ENCODE data around the gene ADAMTS4.
A peak's percentile ranks its signal among the peaks of the same experiment; 100 is the strongest.

Gene ADAMTS4

DNA sequence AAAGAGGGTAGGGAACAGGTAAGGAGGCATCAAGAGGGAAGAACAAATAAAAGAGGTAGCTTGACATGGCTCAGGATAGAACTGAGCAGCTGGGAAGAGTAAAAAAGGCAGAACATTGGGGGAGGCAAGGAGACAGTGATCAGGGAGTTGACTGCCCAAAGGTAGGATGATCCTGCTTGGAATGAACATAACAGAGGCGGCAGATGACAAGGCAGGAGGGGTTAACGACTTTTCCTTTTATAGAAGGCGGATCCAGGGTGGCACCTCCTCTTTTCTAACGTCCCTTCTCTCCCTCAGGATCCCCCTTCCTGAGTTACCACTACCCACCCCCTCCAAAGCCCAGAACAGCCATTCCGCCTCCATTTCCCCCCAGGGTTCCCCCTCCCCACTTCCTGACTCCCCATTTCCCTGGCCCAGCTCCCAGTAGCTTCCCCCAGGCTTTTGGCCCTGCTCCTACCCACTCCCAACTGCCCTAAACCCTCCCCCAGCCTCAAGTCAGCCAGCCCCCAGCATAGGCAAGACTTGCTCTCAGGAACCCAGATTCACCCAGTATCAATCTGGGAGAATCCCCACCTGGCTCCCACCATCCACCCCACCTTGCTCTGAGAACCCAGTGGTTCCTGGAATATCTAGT lies 769 bp upstream of the ADAMTS4 start:
- H3K27ac Mint-ChIP-seq = peak overlapping the region; percentile 7
- peaks cover 74% of the 10 kb centered on the region for H3K4me1 Mint-ChIP-seq
- DNase-seq = no peak

DNA sequence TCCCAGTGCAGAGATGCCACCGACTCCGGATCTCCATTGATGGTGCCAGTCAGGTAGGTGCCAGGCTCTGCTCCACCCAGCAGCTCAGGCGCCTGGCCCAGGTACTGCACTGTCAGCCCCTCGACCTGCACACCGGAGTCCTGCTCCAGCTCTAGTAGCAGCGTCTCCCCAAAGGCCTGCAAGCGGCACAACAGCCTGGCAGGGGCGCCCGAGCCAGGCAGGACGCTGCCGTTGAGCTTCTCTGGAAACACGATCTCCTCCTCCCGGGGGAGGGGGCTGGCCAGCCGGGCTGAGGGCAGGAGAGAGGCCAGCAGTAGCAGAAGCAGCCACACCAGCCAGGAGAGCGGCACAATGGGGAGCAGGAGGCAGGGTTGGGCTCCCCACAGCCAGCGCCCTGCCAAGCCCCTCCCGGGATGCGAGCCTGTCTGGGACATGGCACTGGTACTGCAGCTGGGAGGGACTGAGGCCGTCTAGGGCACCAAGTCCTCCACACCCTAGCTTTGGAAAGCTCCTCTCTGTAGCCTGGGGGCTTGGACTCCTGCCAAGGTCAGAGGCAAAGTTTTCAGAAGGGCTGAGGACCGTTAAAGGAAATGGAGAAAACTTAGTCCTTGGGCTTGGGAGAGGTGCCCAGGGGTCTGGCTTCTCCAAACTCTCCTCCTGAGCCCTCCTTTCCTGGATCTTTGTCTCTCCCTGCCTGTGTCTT lies 509 bp downstream of the ADAMTS4 start:
- peak overlapping the region; percentile 79 for H3K4me3 Mint-ChIP-seq
- H3K27me3 Mint-ChIP-seq (ENCODE audit: low read depth, poor library complexity) = peaks cover 3% of the 10 kb centered on the region
- H3K9me3 Mint-ChIP-seq = no peaks in the 10 kb centered on the region
- peak overlapping the region; percentile 86 for H3K27ac Mint-ChIP-seq
- peaks cover 62% of the 10 kb centered on the region for H3K4me1 Mint-ChIP-seq
- peak; percentile 78 for DNase-seq
- no peak for TF ChIP-seq CTCF (IDR thresholded peaks at IDR 0.05)
- no peaks in the 10 kb centered on the region for H3K36me3 Mint-ChIP-seq (ENCODE audit: low read depth)

More for the DNA sequence above, 769 bp upstream of the ADAMTS4 start:
- Mint-ChIP-seq H3K4me3 (peak overlapping the region; percentile 79), H3K9me3 (no peaks in the 10 kb centered on the region), H3K27me3 (ENCODE audit: low read depth, poor library complexity) (peaks cover 3% of the 10 kb centered on the region), H3K36me3 (ENCODE audit: low read depth) (peaks cover 10% of the 10 kb centered on the region)
- no peak for TF ChIP-seq CTCF (IDR thresholded peaks at IDR 0.05)

GRCh38 chr1:161197560-161198193 lies 1.2 kb downstream of the ADAMTS4 start:
- no peaks in the 10 kb centered on the region for H3K9me3 Mint-ChIP-seq
- H3K27me3 Mint-ChIP-seq (ENCODE audit: low read depth, poor library complexity) = peaks cover 3% of the 10 kb centered on the region
- peaks cover 2% of the 10 kb centered on the region for H3K36me3 Mint-ChIP-seq (ENCODE audit: low read depth)
- H3K27ac Mint-ChIP-seq = peak overlapping the region; percentile 52
- peak overlapping the region; percentile 79 for H3K4me3 Mint-ChIP-seq
- no peak for DNase-seq
- peaks cover 65% of the 10 kb centered on the region for H3K4me1 Mint-ChIP-seq
- TF ChIP-seq CTCF (IDR thresholded peaks at IDR 0.05) = no peak

- Mint-ChIP-seq H3K4me3 (peak overlapping the region; percentile 79), H3K27me3 (ENCODE audit: low read depth, poor library complexity) (peaks cover 3% of the 10 kb centered on the region), H3K9me3 (no peaks in the 10 kb centered on the region), H3K4me1 (peaks cover 60% of the 10 kb centered on the region), H3K36me3 (ENCODE audit: low read depth) (peaks cover 4% of the 10 kb centered on the region), H3K27ac (no peak overlapping the region)
- peak; percentile 31 for DNase-seq
- no peak for TF ChIP-seq CTCF (IDR thresholded peaks at IDR 0.05)
Observed at GRCh38 chr1:161196521-161197451, 2.1 kb downstream of the ADAMTS4 start.

GRCh38 chr1:161196111-161196510 lies 2.7 kb downstream of the ADAMTS4 start:
- no peaks in the 10 kb centered on the region for H3K9me3 Mint-ChIP-seq
- H3K27me3 Mint-ChIP-seq (ENCODE audit: low read depth, poor library complexity) = peaks cover 3% of the 10 kb centered on the region
- peaks cover 4% of the 10 kb centered on the region for H3K36me3 Mint-ChIP-seq (ENCODE audit: low read depth)
- H3K4me1 Mint-ChIP-seq = peaks cover 53% of the 10 kb centered on the region
- H3K4me3 Mint-ChIP-seq = no peak overlapping the region
- H3K27ac Mint-ChIP-seq = no peak overlapping the region
- DNase-seq = no peak
- no peak for TF ChIP-seq CTCF (IDR thresholded peaks at IDR 0.05)
